Measurements from ENCODE around the gene ADAMTS15. TPM values are rescaled to one million over a fixed set of nuclear protein-coding genes. Genes with fewer than 3 reads are reported as not detected.

ADAMTS15 gene
- total RNA-seq, 1 donor from 2014 or later: 13.8 TPM

- Histone ChIP-seq H3K4me2 (ENCODE audit: low read length) (peak overlapping the region; percentile 50), H3K27me3 (ENCODE audit: insufficient read depth, low read length) (no peaks in the 10 kb centered on the region), H3K27ac (ENCODE audit: low read depth, low read length) (peak overlapping the region; percentile 72), H3K36me3 (ENCODE audit: insufficient read depth, low read length) (no peaks in the 10 kb centered on the region), H3K4me1 (ENCODE audit: insufficient read depth, low read length) (peaks cover 27% of the 10 kb centered on the region), H3K4me3 (ENCODE audit: insufficient read depth, low read depth, low read length) (no peak overlapping the region), H4K20me1 (ENCODE audit: insufficient read depth, low read length) (no peaks in the 10 kb centered on the region), H3K9me3 (ENCODE audit: insufficient read depth, low read depth, low read length) (no peaks in the 10 kb centered on the region), H2AFZ (ENCODE audit: low read depth, low read length) (peak overlapping the region; percentile 73), H3K9ac (ENCODE audit: low read length) (peak overlapping the region; percentile 69), H3K79me2 (ENCODE audit: insufficient read depth, low read length) (no peaks in the 10 kb centered on the region)
- FAIRE-seq (peak; percentile 47), DNase-seq (ENCODE audit: low read depth) (peak; percentile 94)
- no peaks in the 10 kb centered on the region for H3K27me3 Mint-ChIP-seq (ENCODE audit: low read depth, unreplicated experiment)
- H3K4me3 Mint-ChIP-seq (ENCODE audit: unreplicated experiment): peak overlapping the region; percentile 12
- H3K27ac Mint-ChIP-seq (ENCODE audit: unreplicated experiment): peak overlapping the region; percentile 93
- peaks cover 26% of the 10 kb centered on the region for H3K4me1 Mint-ChIP-seq (ENCODE audit: low read depth, unreplicated experiment)
- TF ChIP-seq CTCF (IDR thresholded peaks at IDR 0.05; ENCODE audit: insufficient read depth, low read depth, low read length) (no peak), EZH2 (IDR thresholded peaks at IDR 0.05; ENCODE audit: insufficient read depth, low read length) (no peak)
- peaks cover 4% of the 10 kb centered on the region for H3K9me3 Mint-ChIP-seq (ENCODE audit: unreplicated experiment)
- H3K36me3 Mint-ChIP-seq (ENCODE audit: low read depth, unreplicated experiment): peaks cover 2% of the 10 kb centered on the region
Observed at GRCh38 chr11:130522284-130522961, 74.0 kb downstream of the ADAMTS15 start.

- Histone ChIP-seq H3K79me2 (ENCODE audit: insufficient read depth, low read length) (no peaks in the 10 kb centered on the region), H3K4me3 (ENCODE audit: insufficient read depth, low read depth, low read length) (peak overlapping the region; percentile 0), H3K27me3 (ENCODE audit: insufficient read depth, low read length) (no peaks in the 10 kb centered on the region), H4K20me1 (ENCODE audit: insufficient read depth, low read length) (no peaks in the 10 kb centered on the region), H3K9ac (ENCODE audit: low read length) (peak overlapping the region; percentile 69), H3K9me3 (ENCODE audit: insufficient read depth, low read depth, low read length) (no peaks in the 10 kb centered on the region), H2AFZ (ENCODE audit: low read depth, low read length) (no peak overlapping the region), H3K36me3 (ENCODE audit: insufficient read depth, low read length) (no peaks in the 10 kb centered on the region), H3K27ac (ENCODE audit: low read depth, low read length) (peak overlapping the region; percentile 72), H3K4me1 (ENCODE audit: insufficient read depth, low read length) (peaks cover 35% of the 10 kb centered on the region), H3K4me2 (ENCODE audit: low read length) (peak overlapping the region; percentile 50)
- peaks cover 4% of the 10 kb centered on the region for H3K9me3 Mint-ChIP-seq (ENCODE audit: unreplicated experiment)
- DNase-seq (ENCODE audit: low read depth) (no peak), FAIRE-seq (no peak)
- TF ChIP-seq EZH2 (IDR thresholded peaks at IDR 0.05; ENCODE audit: insufficient read depth, low read length) (no peak), CTCF (IDR thresholded peaks at IDR 0.05; ENCODE audit: insufficient read depth, low read depth, low read length) (no peak)
- H3K36me3 Mint-ChIP-seq (ENCODE audit: low read depth, unreplicated experiment): peaks cover 2% of the 10 kb centered on the region
- no peak overlapping the region for H3K4me3 Mint-ChIP-seq (ENCODE audit: unreplicated experiment)
- no peaks in the 10 kb centered on the region for H3K27me3 Mint-ChIP-seq (ENCODE audit: low read depth, unreplicated experiment)
- H3K27ac Mint-ChIP-seq (ENCODE audit: unreplicated experiment): peak overlapping the region; percentile 82
- peaks cover 32% of the 10 kb centered on the region for H3K4me1 Mint-ChIP-seq (ENCODE audit: low read depth, unreplicated experiment)
Observed at GRCh38 chr11:130523166-130523565, 74.7 kb downstream of the ADAMTS15 start.

GRCh38 chr11:130523609-130524008 lies 75.2 kb downstream of the ADAMTS15 start:
- H3K36me3 ChIP-seq (ENCODE audit: insufficient read depth, low read length): no peaks in the 10 kb centered on the region
- H3K27ac Mint-ChIP-seq (ENCODE audit: unreplicated experiment): peak overlapping the region; percentile 82
- peak overlapping the region; percentile 69 for H3K9ac ChIP-seq (ENCODE audit: low read length)
- H3K4me2 ChIP-seq (ENCODE audit: low read length): peak overlapping the region; percentile 50
- no peaks in the 10 kb centered on the region for H4K20me1 ChIP-seq (ENCODE audit: insufficient read depth, low read length)
- FAIRE-seq (peak; percentile 95), DNase-seq (ENCODE audit: low read depth) (peak; percentile 96)
- TF ChIP-seq CTCF (IDR thresholded peaks at IDR 0.05; ENCODE audit: insufficient read depth, low read depth, low read length) (no peak), EZH2 (IDR thresholded peaks at IDR 0.05; ENCODE audit: insufficient read depth, low read length) (no peak)
- no peaks in the 10 kb centered on the region for H3K9me3 ChIP-seq (ENCODE audit: insufficient read depth, low read depth, low read length)
- H3K9me3 Mint-ChIP-seq (ENCODE audit: unreplicated experiment): peaks cover 2% of the 10 kb centered on the region
- no peak overlapping the region for H3K4me3 Mint-ChIP-seq (ENCODE audit: unreplicated experiment)
- peaks cover 36% of the 10 kb centered on the region for H3K4me1 Mint-ChIP-seq (ENCODE audit: low read depth, unreplicated experiment)
- H3K4me1 ChIP-seq (ENCODE audit: insufficient read depth, low read length): peaks cover 39% of the 10 kb centered on the region
- H3K27ac ChIP-seq (ENCODE audit: low read depth, low read length): peak overlapping the region; percentile 72
- no peaks in the 10 kb centered on the region for H3K27me3 ChIP-seq (ENCODE audit: insufficient read depth, low read length)
- H3K79me2 ChIP-seq (ENCODE audit: insufficient read depth, low read length): no peaks in the 10 kb centered on the region
- no peaks in the 10 kb centered on the region for H3K27me3 Mint-ChIP-seq (ENCODE audit: low read depth, unreplicated experiment)
- H3K36me3 Mint-ChIP-seq (ENCODE audit: low read depth, unreplicated experiment): peaks cover 2% of the 10 kb centered on the region
- H2AFZ ChIP-seq (ENCODE audit: low read depth, low read length): no peak overlapping the region
- H3K4me3 ChIP-seq (ENCODE audit: insufficient read depth, low read depth, low read length): no peak overlapping the region
